Stomach (tissue), 4 donors: ENCODE measurements around the gene DOCK4.

Experiments used
- POLR2A ChIP-seq, 4 donors: fragments of 450-650 bp; IDR thresholded peaks; one replicate each; pipeline ENCODE4 v1.6.1; 2016; ENCODE audit warnings: antibody characterized with exemption in 4 of 4, control low read depth in 2 of 4, mild to moderate bottlenecking in 1 of 4, moderate library complexity in 1 of 4
- TF ChIP-seq, protein P1 (sequence below), 7 experiments: fragments of 450-650 bp in 4 of 7; fragments of 200-600 bp in 3 of 7; sonication (generic) in 3 of 7; IDR thresholded peaks; one replicate each; pipeline ENCODE4 v1.5.1; 2016 to 2019; ENCODE audit warnings: antibody characterized with exemption in 7 of 7, control low read depth in 2 of 7, mild to moderate bottlenecking in 1 of 7

- TF ChIP-seq, protein P1, sequence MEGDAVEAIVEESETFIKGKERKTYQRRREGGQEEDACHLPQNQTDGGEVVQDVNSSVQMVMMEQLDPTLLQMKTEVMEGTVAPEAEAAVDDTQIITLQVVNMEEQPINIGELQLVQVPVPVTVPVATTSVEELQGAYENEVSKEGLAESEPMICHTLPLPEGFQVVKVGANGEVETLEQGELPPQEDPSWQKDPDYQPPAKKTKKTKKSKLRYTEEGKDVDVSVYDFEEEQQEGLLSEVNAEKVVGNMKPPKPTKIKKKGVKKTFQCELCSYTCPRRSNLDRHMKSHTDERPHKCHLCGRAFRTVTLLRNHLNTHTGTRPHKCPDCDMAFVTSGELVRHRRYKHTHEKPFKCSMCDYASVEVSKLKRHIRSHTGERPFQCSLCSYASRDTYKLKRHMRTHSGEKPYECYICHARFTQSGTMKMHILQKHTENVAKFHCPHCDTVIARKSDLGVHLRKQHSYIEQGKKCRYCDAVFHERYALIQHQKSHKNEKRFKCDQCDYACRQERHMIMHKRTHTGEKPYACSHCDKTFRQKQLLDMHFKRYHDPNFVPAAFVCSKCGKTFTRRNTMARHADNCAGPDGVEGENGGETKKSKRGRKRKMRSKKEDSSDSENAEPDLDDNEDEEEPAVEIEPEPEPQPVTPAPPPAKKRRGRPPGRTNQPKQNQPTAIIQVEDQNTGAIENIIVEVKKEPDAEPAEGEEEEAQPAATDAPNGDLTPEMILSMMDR (IDR thresholded peaks at IDR 0.05) = no peak
- no peak for TF ChIP-seq POLR2A (IDR thresholded peaks at IDR 0.05)
Observed at GRCh38 chr7:112053737-112054069, 152.5 kb downstream of the DOCK4 start.
